Measurements from ENCODE around the gene PTGER3.

DNA sequence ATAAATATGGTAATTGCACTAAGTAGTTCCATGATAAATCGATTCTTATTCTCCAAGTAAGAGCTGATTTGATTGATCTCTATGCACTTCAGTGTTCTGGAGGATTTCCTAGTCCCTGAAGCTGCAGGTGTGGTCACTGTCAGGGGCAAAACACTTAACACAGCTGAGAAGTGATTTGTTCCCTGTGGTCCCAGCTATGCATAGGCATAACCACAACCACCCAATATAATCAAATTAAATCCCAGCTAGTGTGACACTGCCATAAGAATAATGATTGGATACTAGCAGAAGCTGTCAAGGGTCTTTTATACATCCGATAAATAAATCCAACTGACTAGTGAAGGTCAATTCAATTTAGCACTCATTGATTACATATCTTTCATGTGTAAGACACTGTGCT, 60.1 kb downstream of the PTGER3 start:
- TF ChIP-seq, protein P1, sequence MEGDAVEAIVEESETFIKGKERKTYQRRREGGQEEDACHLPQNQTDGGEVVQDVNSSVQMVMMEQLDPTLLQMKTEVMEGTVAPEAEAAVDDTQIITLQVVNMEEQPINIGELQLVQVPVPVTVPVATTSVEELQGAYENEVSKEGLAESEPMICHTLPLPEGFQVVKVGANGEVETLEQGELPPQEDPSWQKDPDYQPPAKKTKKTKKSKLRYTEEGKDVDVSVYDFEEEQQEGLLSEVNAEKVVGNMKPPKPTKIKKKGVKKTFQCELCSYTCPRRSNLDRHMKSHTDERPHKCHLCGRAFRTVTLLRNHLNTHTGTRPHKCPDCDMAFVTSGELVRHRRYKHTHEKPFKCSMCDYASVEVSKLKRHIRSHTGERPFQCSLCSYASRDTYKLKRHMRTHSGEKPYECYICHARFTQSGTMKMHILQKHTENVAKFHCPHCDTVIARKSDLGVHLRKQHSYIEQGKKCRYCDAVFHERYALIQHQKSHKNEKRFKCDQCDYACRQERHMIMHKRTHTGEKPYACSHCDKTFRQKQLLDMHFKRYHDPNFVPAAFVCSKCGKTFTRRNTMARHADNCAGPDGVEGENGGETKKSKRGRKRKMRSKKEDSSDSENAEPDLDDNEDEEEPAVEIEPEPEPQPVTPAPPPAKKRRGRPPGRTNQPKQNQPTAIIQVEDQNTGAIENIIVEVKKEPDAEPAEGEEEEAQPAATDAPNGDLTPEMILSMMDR (IDR thresholded peaks at IDR 0.05; ENCODE audit: low read depth, low read length, missing input control) = no peak
- TF ChIP-seq TAF1 (conservative IDR thresholded peaks at IDR 0.05) (no peak), FOXA1 (IDR thresholded peaks at IDR 0.05) (no peak), EGR1 (IDR thresholded peaks at IDR 0.05; ENCODE audit: low read depth in 2 of 2) (no peak), RAD21 (IDR thresholded peaks at IDR 0.05) (no peak)

Data from liver (tissue), 3 donors.